ENCODE data around the gene RASA3. TPM values are rescaled to one million over a fixed set of nuclear protein-coding genes. Genes with fewer than 3 reads are reported as not detected.

Gene RASA3
- total RNA-seq, 1 experiment from 2014 or later = 10.0 TPM

GRCh38 chr13:114031631-114032030 is 100.8 kb downstream of the RASA3 start:
- Histone ChIP-seq H3K9me3 (ENCODE audit: insufficient read depth, low read depth) (no peaks in the 10 kb centered on the region), H3K36me3 (ENCODE audit: low read depth) (no peaks in the 10 kb centered on the region), H3K27me3 (ENCODE audit: insufficient read depth, low read depth) (no peaks in the 10 kb centered on the region), H3K9me2 (ENCODE audit: insufficient read depth) (no peaks in the 10 kb centered on the region), H3K79me2 (ENCODE audit: low read depth) (no peaks in the 10 kb centered on the region), H2AFZ (no peak overlapping the region), H3F3A (ENCODE audit: insufficient read depth, low read depth) (peaks cover 11% of the 10 kb centered on the region; the same call in 1 of the 2 replicates), H3K27ac (no peak overlapping the region), H3K4me2 (no peak overlapping the region), H3K4me3 (no peak overlapping the region), H4K20me1 (ENCODE audit: insufficient read depth) (no peaks in the 10 kb centered on the region), H3K4me1 (replicated peaks; ENCODE audit: insufficient read depth) (no peaks in the 10 kb centered on the region)
- TF ChIP-seq CTCF (conservative IDR thresholded peaks at IDR 0.05) = no peak
- no peak for TF ChIP-seq EZH2 (IDR thresholded peaks at IDR 0.05; ENCODE audit: low read depth)
- intact Hi-C loops (cut with micrococcal nuclease; ENCODE audit: unreplicated experiment) = no loop called here
- BruUV-seq (replicated peaks) = no TSS peak
- DNase-seq = no peak
- ChIA-PET POLR2A (ENCODE audit: unreplicated experiment) (no interaction called here), CTCF (no interaction called here)

GRCh38 chr13:114030666-114031610 is 101.5 kb downstream of the RASA3 start:
- peaks cover 11% of the 10 kb centered on the region; the same call in 1 of the 2 replicates for H3F3A ChIP-seq (ENCODE audit: insufficient read depth, low read depth)
- BruUV-seq (replicated peaks) = no TSS peak
- CTCF ChIA-PET = no interaction called here
- H3K79me2 ChIP-seq (ENCODE audit: low read depth) = no peaks in the 10 kb centered on the region
- H3K27ac ChIP-seq = no peak overlapping the region
- H4K20me1 ChIP-seq (ENCODE audit: insufficient read depth) = no peaks in the 10 kb centered on the region
- TF ChIP-seq CTCF (conservative IDR thresholded peaks at IDR 0.05) = no peak
- no peak for TF ChIP-seq EZH2 (IDR thresholded peaks at IDR 0.05; ENCODE audit: low read depth)
- POLR2A ChIA-PET (ENCODE audit: unreplicated experiment) = no interaction called here
- H3K9me2 ChIP-seq (ENCODE audit: insufficient read depth) = no peaks in the 10 kb centered on the region
- H3K9me3 ChIP-seq (ENCODE audit: insufficient read depth, low read depth) = no peaks in the 10 kb centered on the region
- no peaks in the 10 kb centered on the region for H3K36me3 ChIP-seq (ENCODE audit: low read depth)
- DNase-seq = no peak
- H3K27me3 ChIP-seq (ENCODE audit: insufficient read depth, low read depth) = no peaks in the 10 kb centered on the region
- intact Hi-C loops (cut with micrococcal nuclease; ENCODE audit: unreplicated experiment) = no loop called here
- H3K4me1 ChIP-seq (replicated peaks; ENCODE audit: insufficient read depth) = no peaks in the 10 kb centered on the region
- H3K4me2 ChIP-seq = no peak overlapping the region
- H2AFZ ChIP-seq = no peak overlapping the region
- H3K4me3 ChIP-seq = no peak overlapping the region

- no peaks in the 10 kb centered on the region for H3K27me3 ChIP-seq (ENCODE audit: insufficient read depth, low read depth)
- no peaks in the 10 kb centered on the region for H4K20me1 ChIP-seq (ENCODE audit: insufficient read depth)
- no peaks in the 10 kb centered on the region for H3K9me3 ChIP-seq (ENCODE audit: insufficient read depth, low read depth)
- TF ChIP-seq CTCF (conservative IDR thresholded peaks at IDR 0.05) (no peak), EZH2 (IDR thresholded peaks at IDR 0.05; ENCODE audit: low read depth) (no peak)
- H3K9me2 ChIP-seq (ENCODE audit: insufficient read depth) = no peaks in the 10 kb centered on the region
- no peaks in the 10 kb centered on the region for H3K4me1 ChIP-seq (replicated peaks; ENCODE audit: insufficient read depth)
- intact Hi-C loops (cut with micrococcal nuclease; ENCODE audit: unreplicated experiment) = no loop called here
- no peak overlapping the region for H2AFZ ChIP-seq
- ChIA-PET POLR2A (ENCODE audit: unreplicated experiment) (interaction anchor here (0.7 kb wide), 1 partner anchor 48 kb away, joined by 7 read pairs; no protein-coding TSS in a partner anchor), CTCF (no interaction called here)
- no peaks in the 10 kb centered on the region for H3K36me3 ChIP-seq (ENCODE audit: low read depth)
- BruUV-seq (replicated peaks) = no TSS peak
- no peak overlapping the region for H3K4me3 ChIP-seq
- H3K27ac ChIP-seq = no peak overlapping the region
- no peak for DNase-seq
- H3K4me2 ChIP-seq = no peak overlapping the region
- no peaks in the 10 kb centered on the region for H3K79me2 ChIP-seq (ENCODE audit: low read depth)
- peaks cover 11% of the 10 kb centered on the region; the same call in 1 of the 2 replicates for H3F3A ChIP-seq (ENCODE audit: insufficient read depth, low read depth)
These were observed 102.4 kb downstream of the RASA3 start for GRCh38 chr13:114029866-114030625.
